NCI-H1694 (cell line): ENCODE data around the gene USF2.

Source experiments
- DNase-seq: peaks from one replicate; lab custom pipeline; 2025; lab: John Stamatoyannopoulos, UW

Gene USF2

DNA sequence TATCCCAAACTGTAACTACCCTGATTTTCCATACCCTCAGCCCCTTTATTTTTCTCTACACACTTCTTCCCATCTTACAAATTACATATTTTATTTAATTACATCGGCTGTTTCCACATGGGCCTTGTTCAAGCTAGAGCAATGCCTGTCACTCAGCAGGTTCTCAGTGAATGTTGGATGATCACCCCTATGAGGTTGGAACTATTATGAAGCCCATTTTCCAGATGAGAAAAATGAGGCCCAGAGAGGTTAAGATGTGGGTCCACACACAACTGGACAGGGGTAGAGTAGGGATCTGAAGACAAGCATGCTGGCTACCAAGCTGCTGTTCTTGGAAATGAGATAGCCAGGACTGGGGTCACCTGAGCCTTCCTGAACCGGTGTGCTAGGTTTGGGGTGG is 33.2 kb downstream of the USF2 start:
- no peak for DNase-seq

GRCh38 chr19:35302446-35302845 is 33.7 kb downstream of the USF2 start:
- DNase-seq: no peak

GRCh38 chr19:35303357-35303915 is 34.7 kb downstream of the USF2 start:
- no peak for DNase-seq

DNA sequence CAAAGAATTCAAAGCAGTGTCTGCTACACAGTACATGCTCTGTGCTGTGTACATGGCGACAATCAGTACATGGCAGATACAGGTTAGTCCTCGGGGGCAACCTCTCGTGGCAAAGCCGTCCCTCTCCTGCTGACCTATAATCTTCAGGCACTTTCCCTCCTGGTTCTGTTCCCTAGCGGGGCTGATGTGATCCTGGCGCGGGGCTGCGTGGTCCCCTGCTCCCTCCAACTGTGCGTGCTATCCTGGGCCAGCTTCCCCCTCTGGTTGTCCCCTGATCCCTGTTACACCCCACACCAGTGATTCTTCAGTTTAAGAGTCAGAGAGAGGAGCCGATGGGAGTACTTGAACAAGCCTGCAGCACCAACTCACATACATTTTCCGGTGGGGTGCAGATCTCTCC is 35.3 kb downstream of the USF2 start:
- DNase-seq: no peak

DNA sequence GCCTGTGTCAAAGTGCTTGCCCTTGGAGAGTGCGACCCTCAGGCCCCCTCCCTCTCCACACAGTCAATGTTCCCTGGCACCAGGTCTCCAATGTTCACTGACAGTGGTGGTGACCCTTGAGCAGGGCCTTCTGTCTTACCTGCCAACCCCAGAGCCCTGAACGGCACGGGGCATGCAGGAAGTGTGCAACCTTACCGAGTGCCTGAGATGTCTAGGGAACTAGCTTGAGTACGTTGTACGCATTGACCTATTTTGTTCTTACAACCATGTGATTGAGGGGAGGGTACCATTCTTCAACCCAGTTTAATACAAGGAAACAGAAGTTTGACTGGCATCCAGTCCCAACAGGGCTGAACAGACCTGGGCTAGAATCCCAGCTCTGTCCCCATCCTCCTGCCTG is 36.4 kb downstream of the USF2 start:
- no peak for DNase-seq

GRCh38 chr19:35306473-35307246 is 37.9 kb downstream of the USF2 start:
- DNase-seq: no peak

DNA sequence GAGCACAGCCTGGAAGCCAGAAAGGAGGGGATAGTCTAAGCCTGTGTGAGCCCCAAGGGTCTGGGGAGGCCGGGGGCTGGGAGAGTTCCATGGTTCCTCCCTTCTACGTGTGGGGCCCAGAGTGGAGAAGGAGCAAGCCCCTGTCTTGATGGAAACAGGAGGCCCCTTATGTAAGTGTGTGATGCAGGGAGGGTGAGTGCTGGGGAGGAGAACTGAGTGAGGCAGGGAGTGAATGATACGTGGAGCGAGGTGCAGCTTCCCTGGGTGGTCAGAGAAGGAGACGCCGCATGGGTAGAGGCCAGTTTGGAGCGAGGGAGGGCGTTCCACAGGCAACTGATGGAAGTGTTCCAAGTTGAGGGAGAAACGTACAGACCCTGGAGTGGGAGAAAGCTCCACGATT is 39.2 kb downstream of the USF2 start:
- DNase-seq: no peak

DNA sequence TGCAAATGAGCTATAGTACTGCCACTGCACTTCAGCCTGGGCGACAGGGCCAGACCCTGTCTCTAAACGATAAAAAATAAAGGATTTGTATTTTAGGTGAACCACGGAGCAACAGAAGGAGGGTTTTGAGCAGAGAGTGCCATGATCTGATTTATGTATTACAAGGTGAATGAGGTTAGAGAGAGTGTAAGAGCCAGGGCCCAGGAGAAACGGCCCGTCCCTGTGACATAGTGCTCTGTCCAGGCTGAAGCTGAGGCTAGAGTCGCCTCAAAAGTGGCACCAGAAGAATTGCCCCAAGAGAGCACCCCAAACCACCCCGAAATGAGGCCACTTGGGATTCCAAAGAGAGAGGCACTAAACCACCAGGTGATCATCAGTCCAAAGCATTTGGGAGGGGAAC is 40.1 kb downstream of the USF2 start:
- DNase-seq: no peak

- no peak for DNase-seq
Observed at GRCh38 chr19:35309481-35310279, 40.9 kb downstream of the USF2 start.

GRCh38 chr19:35310331-35310730 is 41.6 kb downstream of the USF2 start:
- DNase-seq: no peak

DNA sequence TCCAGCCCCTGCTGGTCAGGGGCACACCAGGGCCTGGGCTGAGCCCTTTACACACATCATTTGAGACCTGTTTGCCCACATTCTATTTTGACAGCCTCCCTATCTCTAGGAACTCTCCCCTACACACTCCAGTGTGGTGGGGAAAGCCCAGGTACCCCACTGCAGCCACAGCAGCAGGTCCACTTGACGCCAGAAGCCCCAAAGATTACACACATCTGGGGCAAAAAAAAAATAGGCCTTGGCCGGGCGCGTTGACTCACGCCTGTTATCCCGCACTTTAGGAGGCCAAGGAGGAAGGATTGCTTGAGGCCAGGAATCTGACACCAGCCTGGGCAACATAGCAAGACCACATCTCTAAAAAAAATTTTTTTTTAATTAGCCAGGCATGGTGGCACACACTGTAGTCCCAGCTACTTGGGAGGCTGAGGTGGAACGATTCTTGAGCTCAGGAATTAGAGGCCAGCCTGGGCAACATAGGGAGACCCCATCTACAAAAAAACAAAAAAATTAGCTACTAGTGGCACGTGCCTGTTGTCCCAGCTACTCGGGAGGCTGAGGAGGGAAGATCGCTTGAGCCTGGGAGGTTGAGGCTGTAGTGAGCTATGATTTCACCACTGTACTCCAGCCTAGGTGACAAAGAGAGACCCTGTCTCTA is 42.2 kb downstream of the USF2 start:
- no peak for DNase-seq

GRCh38 chr19:35311901-35312665 is 43.3 kb downstream of the USF2 start:
- no peak for DNase-seq

GRCh38 chr19:35313587-35313986 is 44.8 kb downstream of the USF2 start:
- no peak for DNase-seq

GRCh38 chr19:35314031-35314430 is 45.3 kb downstream of the USF2 start:
- DNase-seq: no peak

DNA sequence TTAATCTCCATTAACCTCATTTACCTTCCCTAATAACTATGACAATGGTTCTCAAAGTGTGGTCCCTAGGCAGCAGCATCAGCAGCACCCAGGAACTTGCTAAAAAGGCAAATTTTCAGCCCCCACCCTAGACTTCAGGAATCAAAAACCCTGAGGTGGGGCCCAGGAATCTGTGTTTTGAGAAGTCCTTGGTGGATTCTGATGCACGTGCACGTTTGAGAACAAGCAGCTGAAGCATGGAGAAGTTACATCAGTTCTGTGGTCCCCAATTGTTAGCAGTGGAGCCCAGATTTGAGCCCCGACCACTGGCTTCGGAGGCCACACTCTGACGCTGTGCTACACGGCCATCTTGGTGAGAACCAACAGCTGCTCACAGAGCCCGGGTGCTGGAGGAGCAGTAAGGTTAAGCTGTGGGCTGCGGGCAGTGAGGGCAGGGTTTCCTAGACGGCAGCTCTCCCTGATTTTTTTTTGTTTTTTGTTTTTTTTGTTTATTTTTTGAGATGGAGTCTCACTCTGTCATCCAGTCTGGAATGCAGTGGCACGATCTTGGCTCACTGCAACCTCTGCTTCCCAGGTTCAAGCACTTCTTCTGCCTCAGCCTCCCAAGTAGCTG is 46.2 kb downstream of the USF2 start:
- DNase-seq: no peak

DNA sequence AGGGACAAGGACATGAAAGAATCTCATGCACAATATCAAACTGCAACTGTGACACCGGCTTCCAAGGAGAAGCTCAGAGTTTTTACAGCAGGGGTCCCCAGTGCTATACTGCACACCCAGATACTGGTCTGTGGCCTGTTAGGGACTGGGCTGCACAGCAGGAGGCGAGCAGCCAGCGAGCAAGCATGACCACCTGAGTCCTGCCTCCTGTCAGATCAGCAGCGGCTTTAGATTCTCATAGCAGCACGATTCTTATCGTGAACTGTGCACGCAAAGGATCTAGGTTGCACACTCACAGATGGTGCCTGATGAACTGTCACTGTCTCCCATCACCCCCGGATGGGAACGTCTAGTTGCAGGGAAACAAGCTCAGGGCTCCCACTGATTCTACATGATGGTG is 47.1 kb downstream of the USF2 start:
- DNase-seq: no peak

DNA sequence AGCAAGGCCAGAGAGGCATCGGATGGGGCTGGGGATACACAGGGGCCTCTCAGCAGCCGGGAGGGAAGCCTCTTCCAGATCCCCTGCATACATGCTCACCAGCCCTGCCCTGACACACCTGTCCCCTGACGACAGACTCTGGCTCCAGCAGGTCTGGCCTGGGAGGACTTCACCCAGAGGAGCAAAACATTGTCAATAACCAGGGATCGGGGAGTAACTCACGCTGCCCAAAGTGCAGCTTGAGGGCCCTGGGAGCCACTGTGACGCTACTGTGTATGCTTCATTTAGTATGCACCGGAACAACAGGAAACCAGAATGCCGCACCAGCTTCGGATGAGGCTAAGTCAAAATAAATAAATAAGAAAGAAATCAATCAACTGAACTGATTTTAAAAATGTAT is 47.8 kb downstream of the USF2 start:
- DNase-seq: no peak

DNA sequence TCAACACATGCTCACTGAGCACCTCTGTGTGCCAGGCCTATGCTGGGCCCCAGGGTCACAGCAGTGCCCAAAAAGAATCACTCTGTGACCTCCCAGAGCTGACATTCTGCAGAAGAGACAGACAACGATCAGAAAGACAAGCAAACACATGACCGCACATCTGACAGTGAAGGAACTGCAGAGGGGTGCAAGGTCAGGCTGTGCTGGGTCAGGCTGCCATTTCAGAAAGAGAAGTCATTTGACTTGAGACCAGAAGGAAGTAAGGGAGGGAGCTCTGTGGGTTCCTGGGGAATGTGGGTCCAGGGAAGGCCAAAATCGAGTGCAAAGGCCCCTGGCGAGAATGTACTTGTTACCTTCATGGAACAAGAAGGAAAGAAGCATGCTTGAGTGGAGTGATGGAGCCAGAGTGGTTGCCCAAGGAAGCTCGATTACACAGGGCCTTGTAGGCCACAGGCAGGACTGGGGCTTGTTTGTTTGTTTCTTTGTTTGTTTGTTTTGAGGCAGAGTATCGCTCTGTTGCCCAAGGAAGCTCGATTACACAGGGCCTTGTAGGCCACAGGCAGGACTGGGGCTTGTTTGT is 48.8 kb downstream of the USF2 start:
- DNase-seq: no peak

DNA sequence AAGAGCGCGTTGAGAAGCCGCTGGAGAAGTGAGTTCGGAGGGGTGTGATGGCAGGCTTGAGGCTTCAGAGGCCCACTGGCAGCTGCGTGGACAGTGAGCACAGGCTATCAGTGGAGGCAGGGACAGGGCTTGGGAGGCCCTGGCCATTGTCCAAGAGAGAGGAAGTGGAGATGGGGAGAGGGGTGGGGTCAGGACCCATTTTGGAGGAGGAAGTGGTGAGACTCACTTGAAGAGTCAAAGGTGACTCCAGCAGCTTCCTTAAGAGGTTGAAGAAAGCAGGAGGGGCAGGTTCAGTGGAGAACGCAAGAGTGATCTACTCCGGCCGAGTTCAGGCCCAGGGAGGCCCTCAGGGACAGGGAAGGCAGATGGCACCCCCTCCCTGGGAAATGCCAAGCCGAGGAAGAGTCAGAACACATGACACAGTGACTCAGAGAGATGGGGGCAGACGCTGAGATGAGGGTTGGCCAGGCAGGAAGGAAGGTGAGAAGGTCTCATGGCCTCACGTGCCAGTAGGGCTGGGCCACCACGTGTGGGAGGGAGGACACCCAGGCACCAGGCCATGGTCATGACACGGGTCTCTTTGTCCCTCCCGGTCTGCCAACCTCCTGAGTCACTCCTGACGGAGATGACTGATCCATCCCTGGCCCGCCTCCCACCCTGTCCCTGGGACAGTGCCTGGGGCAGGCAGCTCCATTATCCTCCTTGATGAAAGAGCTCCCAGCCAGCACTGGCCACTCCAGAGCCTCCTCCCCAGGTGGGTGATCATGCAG is 50.1 kb downstream of the USF2 start:
- DNase-seq: no peak

DNA sequence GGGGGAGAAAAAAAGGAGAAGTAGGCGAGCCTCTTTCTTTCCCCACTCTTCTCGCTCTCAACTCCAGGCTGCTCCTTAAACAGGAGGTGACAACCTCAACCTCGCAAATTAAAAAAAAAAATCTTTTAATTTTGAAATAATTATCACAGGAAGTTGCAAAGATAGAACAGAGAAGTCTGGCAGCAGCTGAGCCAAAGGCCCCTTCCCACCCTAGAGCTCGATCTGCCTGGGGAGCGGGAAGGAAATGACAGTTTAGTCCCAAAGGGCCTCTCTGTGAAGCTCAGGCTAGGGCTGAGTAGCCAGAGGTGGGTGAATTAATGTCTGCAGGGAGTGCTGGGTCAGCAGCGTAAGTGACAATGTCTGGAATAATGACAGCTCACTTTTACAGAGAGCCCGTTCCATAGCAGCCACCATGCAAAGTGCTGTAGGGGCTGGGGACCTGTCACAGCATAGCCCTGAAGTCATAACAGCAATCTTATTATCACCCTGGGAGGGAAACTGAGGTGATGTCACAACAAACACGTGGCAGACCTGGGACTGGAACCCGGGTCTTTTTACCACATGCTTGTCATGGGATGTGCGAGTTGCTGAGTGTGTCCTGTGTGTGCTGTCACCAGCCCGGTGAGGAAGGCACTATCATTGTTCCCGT is 51.4 kb downstream of the USF2 start:
- DNase-seq: no peak
